A549 (cell line): ENCODE results near the gene C19orf81. TPM values are rescaled to one million over a fixed set of nuclear protein-coding genes. Genes with fewer than 3 reads are reported as not detected.

Experiments
- ATAC-seq, 2 experiments: fragments of 200-7000 bp in 1 of 2; fragments of >200 bp in 1 of 2; cut with Nextera tagmentation in 1 of 2; cut with Tn5 transposase in 1 of 2; 3 replicates each; pipeline versions ENCODE4 v1.8.0 to v1.9.1; 2018 to 2020; ENCODE audit warnings: mild to moderate bottlenecking in 1 of 2, moderate library complexity in 1 of 2
- CTCF ChIA-PET: fragments of 300-600 bp; sonication (Branson Sonifier 250); formaldehyde crosslinking; extraction: SDS; loops from one replicate; lab custom pipeline; 2021; ENCODE audit warnings: antibody characterized with exemption, inconsistent platforms; lab: Yijun Ruan, JAX
- POLR2A ChIA-PET: fragments of 350-600 bp; formaldehyde crosslinking; extraction: SDS; loops from one replicate; lab custom pipeline; 2021; ENCODE audit warnings: antibody characterized with exemption, inconsistent platforms; lab: Yijun Ruan, JAX
- DNase-seq, 2 experiments: peaks; one replicate each; pipeline versions ENCODE4 v3.0.0 to v3.0.0-alpha.2; 2011 to 2016; ENCODE audit warnings: low read depth in 1 of 2, low spot score in 1 of 2
- FAIRE-seq: peaks from 2 replicates; lab custom pipeline; 2011; peaks lifted over from hg19 to GRCh38; lab: Jason Lieb, UNC
- H3K27ac ChIP-seq, 2 experiments: fragments of >200 bp; sonication (Bioruptor Twin); formaldehyde crosslinking; 3 replicates each; pipeline ENCODE4 v1.5.1; 2016 to 2017
- H3K4me1 ChIP-seq: fragments of >200 bp; sonication (Bioruptor Twin); formaldehyde crosslinking; 3 replicates; pipeline ENCODE4 v1.6.1; 2016
- H3K4me2 ChIP-seq: fragments of >200 bp; sonication (Bioruptor Twin); formaldehyde crosslinking; 3 replicates; pipeline ENCODE4 v1.6.1; 2016
- H3K4me3 ChIP-seq: fragments of >200 bp; sonication (Bioruptor Twin); formaldehyde crosslinking; 3 replicates; pipeline ENCODE4 v1.5.1; 2016
- H3K9me3 ChIP-seq: fragments of >200 bp; sonication (Bioruptor Twin); formaldehyde crosslinking; 3 replicates; pipeline ENCODE4 v1.6.1; 2016
- CBX2 ChIP-seq: fragments of 200-600 bp; sonication (generic); IDR thresholded peaks from 2 replicates; pipeline ENCODE4 v1.6.1; 2016; ENCODE audit warnings: low read depth, mild to moderate bottlenecking, borderline replicate concordance
- CBX8 ChIP-seq: fragments of 200-600 bp; sonication (generic); IDR thresholded peaks from 2 replicates; pipeline ENCODE4 v1.6.1; 2016
- CHD2 ChIP-seq: fragments of 150-350 bp; IDR thresholded peaks from 2 replicates; pipeline ENCODE4 v1.6.1; 2014; ENCODE audit warnings: low read length; ENCODE audit not compliant: partially characterized antibody
- EHF ChIP-seq: fragments of 250-450 bp; sonication (Bioruptor Pico); IDR thresholded peaks from 2 replicates; pipeline ENCODE4 v1.5.0; 2020; ENCODE audit warnings: mild to moderate bottlenecking
- EP300 ChIP-seq, 2 experiments: fragments of >200 bp; sonication (Bioruptor Twin); formaldehyde crosslinking; IDR thresholded peaks; 2 replicates in 1 of 2; 3 replicates in 1 of 2; pipeline ENCODE4 v1.6.1; 2016 to 2017
- ESRRA ChIP-seq: fragments of 150-350 bp; IDR thresholded peaks from 2 replicates; pipeline ENCODE4 v1.6.1; 2014; ENCODE audit warnings: mild to moderate bottlenecking, low read length, borderline replicate concordance
- FOSL2 ChIP-seq, 2 experiments: fragments of 450-650 bp in 1 of 2; fragments of >200 bp in 1 of 2; sonication (Bioruptor Twin) in 1 of 2; formaldehyde crosslinking; IDR thresholded peaks; 2 replicates each; pipeline versions ENCODE4 v1.5.0 to v1.6.1; 2016 to 2020; ENCODE audit warnings: mild to moderate bottlenecking in 1 of 2, moderate library complexity in 1 of 2
- FOXS1 ChIP-seq: fragments of 250-450 bp; sonication (Bioruptor Pico); IDR thresholded peaks from 2 replicates; pipeline ENCODE4 v1.5.0; 2020; ENCODE audit warnings: mild to moderate bottlenecking, moderate library complexity
- HDAC2 ChIP-seq: fragments of 200-600 bp; sonication (generic); IDR thresholded peaks from 2 replicates; pipeline ENCODE4 v1.6.1; 2016
- HES2 ChIP-seq: fragments of >200 bp; sonication (Bioruptor Twin); formaldehyde crosslinking; IDR thresholded peaks from 2 replicates; pipeline ENCODE4 v1.6.1; 2016
- HEYL ChIP-seq: fragments of 250-450 bp; sonication (Bioruptor Pico); IDR thresholded peaks from 2 replicates; pipeline ENCODE4 v1.8.0; 2021; ENCODE audit warnings: mild to moderate bottlenecking, moderate library complexity
- HOXB13 ChIP-seq: fragments of 250-450 bp; sonication (Bioruptor Pico); IDR thresholded peaks from 2 replicates; pipeline ENCODE4 v1.5.0; 2020; ENCODE audit warnings: low read depth, mild to moderate bottlenecking, moderate library complexity
- JUNB ChIP-seq: fragments of >200 bp; sonication (Bioruptor Twin); formaldehyde crosslinking; IDR thresholded peaks from 2 replicates; pipeline ENCODE4 v1.6.1; 2016
- NFE2L2 ChIP-seq: fragments of 150-350 bp; conservative IDR thresholded peaks from 2 replicates; pipeline ENCODE4 v1.6.1; 2014; ENCODE audit warnings: low read length
- NPAS2 ChIP-seq: fragments of 250-450 bp; sonication (Bioruptor Pico); IDR thresholded peaks from 2 replicates; pipeline ENCODE4 v1.8.0; 2022; ENCODE audit warnings: mild to moderate bottlenecking, moderate library complexity, borderline replicate concordance
- POLR2A ChIP-seq: IDR thresholded peaks from 2 replicates; pipeline ENCODE4 v1.6.1; 2012; ENCODE audit warnings: mild to moderate bottlenecking, low read length
- POLR2AphosphoS2 ChIP-seq: conservative IDR thresholded peaks from 2 replicates; pipeline ENCODE4 v1.6.1; 2012; ENCODE audit warnings: low read length, improper control_type of control experiment, inconsistent platforms
- RARB ChIP-seq: fragments of 250-450 bp; sonication (Bioruptor Pico); IDR thresholded peaks from 2 replicates; pipeline ENCODE4 v1.8.0; 2021; ENCODE audit warnings: mild to moderate bottlenecking, moderate library complexity
- SMC3 ChIP-seq: fragments of >200 bp; sonication (Bioruptor Twin); formaldehyde crosslinking; IDR thresholded peaks from 3 replicates; pipeline ENCODE4 v1.6.1; 2018; ENCODE audit warnings: inconsistent platforms
- SREBF2 ChIP-seq: fragments of 450-650 bp; IDR thresholded peaks from 2 replicates; pipeline ENCODE4 v1.6.1; 2014; ENCODE audit warnings: mild to moderate bottlenecking, moderate library complexity
- TFCP2L1 ChIP-seq: fragments of 250-450 bp; sonication (Bioruptor Pico); IDR thresholded peaks from 2 replicates; pipeline ENCODE4 v1.5.0; 2021; ENCODE audit warnings: mild to moderate bottlenecking
- WGBS: methylation state at CpG from one replicate; pipeline ENCODE4 v1.1.6; 2017; ENCODE audit errors: missing lambda C conversion rate; 5-methylcytosine and 5-hydroxymethylcytosine counted together
- polyA plus RNA-seq, 4 experiments: library from polyadenylated mRNA; depleted of rRNA in 3 of 4; stranded (reverse); fragments of >200 nt; fragmentation: RNase III in 1 of 4; extraction: RNeasy Plus Mini Kit Qiagen cat#74134 plus additional on column Dnase treatment in 1 of 4; gene quantifications; 2 replicates in 3 of 4; 3 replicates in 1 of 4; pipeline ENCODE4 v1.2.3, GENCODE V29; 2011 to 2017
- TF ChIP-seq, protein P1 (sequence below): IDR thresholded peaks from 2 replicates; pipeline ENCODE4 v1.6.1; 2012
- TF ChIP-seq, protein P2 (sequence below): fragments of 200-600 bp; sonication (generic); IDR thresholded peaks from 2 replicates; pipeline ENCODE4 v1.6.1; 2016; ENCODE audit warnings: antibody characterized with exemption, mild to moderate bottlenecking, moderate library complexity

The C19orf81 gene
- polyA plus RNA-seq, 2 of the 4 experiments (the other 2 are of a cell fraction) = 2.1 to 9.5 TPM

- ChIA-PET CTCF (interaction anchor here (2.2 kb wide), 1 partner anchor 8 kb away, joined by 14 read pairs; no protein-coding TSS in a partner anchor), POLR2A (no interaction called here)
- ATAC-seq = no peak
- H3K4me1 ChIP-seq = peaks cover 21% of the 10 kb centered on the region
- no peak overlapping the region for H3K4me3 ChIP-seq
- FAIRE-seq = no peak
- no peak overlapping the region for H3K27ac ChIP-seq
- H3K9me3 ChIP-seq = no peaks in the 10 kb centered on the region
- WGBS = 90% methylated on average over 10 of the region's 10 CpGs
- TF ChIP-seq, protein P1, sequence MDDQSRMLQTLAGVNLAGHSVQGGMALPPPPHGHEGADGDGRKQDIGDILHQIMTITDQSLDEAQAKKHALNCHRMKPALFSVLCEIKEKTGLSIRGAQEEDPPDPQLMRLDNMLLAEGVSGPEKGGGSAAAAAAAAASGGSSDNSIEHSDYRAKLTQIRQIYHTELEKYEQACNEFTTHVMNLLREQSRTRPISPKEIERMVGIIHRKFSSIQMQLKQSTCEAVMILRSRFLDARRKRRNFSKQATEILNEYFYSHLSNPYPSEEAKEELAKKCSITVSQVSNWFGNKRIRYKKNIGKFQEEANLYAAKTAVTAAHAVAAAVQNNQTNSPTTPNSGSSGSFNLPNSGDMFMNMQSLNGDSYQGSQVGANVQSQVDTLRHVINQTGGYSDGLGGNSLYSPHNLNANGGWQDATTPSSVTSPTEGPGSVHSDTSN = no peak
- no peak for TF ChIP-seq ESRRA
- no peak for TF ChIP-seq TFCP2L1 (CRISPR knock-in tag)
- TF ChIP-seq NPAS2 (CRISPR knock-in tag) = no peak
- TF ChIP-seq RARB (CRISPR knock-in tag) = no peak
- TF ChIP-seq POLR2AphosphoS2 = no peak
- TF ChIP-seq HDAC2 = no peak
- no peak for TF ChIP-seq HEYL (CRISPR knock-in tag)
- TF ChIP-seq CBX2 = no peak
- DNase-seq = no peak
- no peak overlapping the region for H3K4me2 ChIP-seq
Measured at GRCh38 chr19:50661023-50661422, 11.8 kb downstream of the C19orf81 start.

- DNase-seq (no peak), FAIRE-seq (no peak), ATAC-seq (no peak)
- Histone ChIP-seq H3K4me2 (no peak overlapping the region), H3K27ac (no peak overlapping the region), H3K4me1 (peaks cover 21% of the 10 kb centered on the region), H3K9me3 (no peaks in the 10 kb centered on the region), H3K4me3 (no peak overlapping the region)
- CTCF ChIA-PET = interaction anchor here (1.1 to 2.2 kb wide), 2 partner anchors 7 to 69 kb away, joined by 3 to 14 read pairs; no protein-coding TSS in a partner anchor
- POLR2A ChIA-PET = no interaction called here
- TF ChIP-seq NFE2L2 (no peak), POLR2A (no peak), FOSL2 (IDR thresholded peaks at IDR 0.05) (no peak), FOSL2 (CRISPR knock-in tag; IDR thresholded peaks at IDR 0.05) (no peak), TFCP2L1 (CRISPR knock-in tag) (no peak), HES2 (no peak), SMC3 (no peak), CBX8 (no peak), JUNB (no peak), EP300 (IDR thresholded peaks at IDR 0.05) (no peak), SREBF2 (no peak), CHD2 (no peak), FOXS1 (CRISPR knock-in tag) (no peak), HEYL (CRISPR knock-in tag) (no peak), ESRRA (no peak), EHF (CRISPR knock-in tag) (no peak), HOXB13 (CRISPR knock-in tag) (no peak)
- TF ChIP-seq, protein P2, sequence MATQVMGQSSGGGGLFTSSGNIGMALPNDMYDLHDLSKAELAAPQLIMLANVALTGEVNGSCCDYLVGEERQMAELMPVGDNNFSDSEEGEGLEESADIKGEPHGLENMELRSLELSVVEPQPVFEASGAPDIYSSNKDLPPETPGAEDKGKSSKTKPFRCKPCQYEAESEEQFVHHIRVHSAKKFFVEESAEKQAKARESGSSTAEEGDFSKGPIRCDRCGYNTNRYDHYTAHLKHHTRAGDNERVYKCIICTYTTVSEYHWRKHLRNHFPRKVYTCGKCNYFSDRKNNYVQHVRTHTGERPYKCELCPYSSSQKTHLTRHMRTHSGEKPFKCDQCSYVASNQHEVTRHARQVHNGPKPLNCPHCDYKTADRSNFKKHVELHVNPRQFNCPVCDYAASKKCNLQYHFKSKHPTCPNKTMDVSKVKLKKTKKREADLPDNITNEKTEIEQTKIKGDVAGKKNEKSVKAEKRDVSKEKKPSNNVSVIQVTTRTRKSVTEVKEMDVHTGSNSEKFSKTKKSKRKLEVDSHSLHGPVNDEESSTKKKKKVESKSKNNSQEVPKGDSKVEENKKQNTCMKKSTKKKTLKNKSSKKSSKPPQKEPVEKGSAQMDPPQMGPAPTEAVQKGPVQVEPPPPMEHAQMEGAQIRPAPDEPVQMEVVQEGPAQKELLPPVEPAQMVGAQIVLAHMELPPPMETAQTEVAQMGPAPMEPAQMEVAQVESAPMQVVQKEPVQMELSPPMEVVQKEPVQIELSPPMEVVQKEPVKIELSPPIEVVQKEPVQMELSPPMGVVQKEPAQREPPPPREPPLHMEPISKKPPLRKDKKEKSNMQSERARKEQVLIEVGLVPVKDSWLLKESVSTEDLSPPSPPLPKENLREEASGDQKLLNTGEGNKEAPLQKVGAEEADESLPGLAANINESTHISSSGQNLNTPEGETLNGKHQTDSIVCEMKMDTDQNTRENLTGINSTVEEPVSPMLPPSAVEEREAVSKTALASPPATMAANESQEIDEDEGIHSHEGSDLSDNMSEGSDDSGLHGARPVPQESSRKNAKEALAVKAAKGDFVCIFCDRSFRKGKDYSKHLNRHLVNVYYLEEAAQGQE = no peak
- 79% methylated on average over 45 of the region's 49 CpGs for WGBS
Measured at GRCh38 chr19:50661766-50662650, 12.8 kb downstream of the C19orf81 start.
